Left lung (tissue), 10 donors: ENCODE results near the gene TP53I13. TPM values are rescaled to one million over a fixed set of nuclear protein-coding genes. Genes with fewer than 3 reads are reported as not detected.

ENCODE experiments used
- ATAC-seq: fragments of 200-7000 bp; cut with Tn5 transposase; one replicate; pipeline ENCODE4 v1.9.1; 2020; ENCODE audit warnings: moderate library complexity
- DNase-seq, 4 donors: peaks; one replicate each; pipeline ENCODE4 v3.0.0-alpha.2; 2013 to 2020
- H3K27ac ChIP-seq, 2 donors: fragments of 200-600 bp; sonication (generic) in 1 of 2; one replicate each; pipeline versions ENCODE4 v1.5.0 to v1.8.0; 2020 to 2021
- H3K27me3 ChIP-seq, 2 donors: fragments of 200-600 bp; sonication (generic) in 1 of 2; one replicate each; pipeline versions ENCODE4 v1.5.0 to v1.8.0; 2020 to 2021
- H3K36me3 ChIP-seq, 2 donors: fragments of 200-600 bp; sonication (generic) in 1 of 2; one replicate each; pipeline versions ENCODE4 v1.5.0 to v1.8.0; 2020 to 2021
- H3K4me1 ChIP-seq, 2 donors: fragments of 200-600 bp; one replicate each; pipeline ENCODE4 v1.8.0; 2021
- H3K4me3 ChIP-seq, 2 donors: fragments of 200-600 bp; sonication (generic) in 1 of 2; one replicate each; pipeline versions ENCODE4 v1.5.0 to v1.8.0; 2020 to 2021; ENCODE audit warnings: mild to moderate bottlenecking in 1 of 2
- H3K9me3 ChIP-seq, 2 donors: fragments of 200-600 bp; sonication (generic) in 1 of 2; one replicate each; pipeline versions ENCODE4 v1.5.0 to v1.8.0; 2020 to 2021
- intact Hi-C, 2 donors: fragments of 100-400 bp; cut with DNase I; formaldehyde crosslinking; loops; one replicate each; pipeline versions ENCODE4 v1.11.2 to v1.14.2; 2022
- polyA plus RNA-seq, 6 donors: library from polyadenylated mRNA; unstranded; fragments of 120-200 nt; gene quantifications; one replicate each; pipeline ENCODE4 v1.2.1, GENCODE V29; 2013; ENCODE audit not compliant: insufficient read length in 6 of 6
- total RNA-seq, 2 donors: library from RNA; stranded (reverse); fragmentation: NEBNext Ultra II Directional; extraction: Animal tissue kit (Norgen Biotek cat#: 25700); gene quantifications; one replicate each; pipeline ENCODE4 v1.2.1, GENCODE V29; 2021
- TF ChIP-seq, protein P1 (sequence below), 2 donors: fragments of 200-600 bp; sonication (generic) in 1 of 2; IDR thresholded peaks; one replicate each; pipeline versions ENCODE4 v1.5.0 to v1.8.0; 2021; ENCODE audit warnings: antibody characterized with exemption in 2 of 2
- donor health status: DM: no; HTN: yes; CAD: no.
- donor health status: DM: no; HTN: no; CAD: no.

Gene TP53I13
- total and polyA plus RNA-seq, 8 donors = 24.8 to 58.5 (median 32.5) TPM

DNA sequence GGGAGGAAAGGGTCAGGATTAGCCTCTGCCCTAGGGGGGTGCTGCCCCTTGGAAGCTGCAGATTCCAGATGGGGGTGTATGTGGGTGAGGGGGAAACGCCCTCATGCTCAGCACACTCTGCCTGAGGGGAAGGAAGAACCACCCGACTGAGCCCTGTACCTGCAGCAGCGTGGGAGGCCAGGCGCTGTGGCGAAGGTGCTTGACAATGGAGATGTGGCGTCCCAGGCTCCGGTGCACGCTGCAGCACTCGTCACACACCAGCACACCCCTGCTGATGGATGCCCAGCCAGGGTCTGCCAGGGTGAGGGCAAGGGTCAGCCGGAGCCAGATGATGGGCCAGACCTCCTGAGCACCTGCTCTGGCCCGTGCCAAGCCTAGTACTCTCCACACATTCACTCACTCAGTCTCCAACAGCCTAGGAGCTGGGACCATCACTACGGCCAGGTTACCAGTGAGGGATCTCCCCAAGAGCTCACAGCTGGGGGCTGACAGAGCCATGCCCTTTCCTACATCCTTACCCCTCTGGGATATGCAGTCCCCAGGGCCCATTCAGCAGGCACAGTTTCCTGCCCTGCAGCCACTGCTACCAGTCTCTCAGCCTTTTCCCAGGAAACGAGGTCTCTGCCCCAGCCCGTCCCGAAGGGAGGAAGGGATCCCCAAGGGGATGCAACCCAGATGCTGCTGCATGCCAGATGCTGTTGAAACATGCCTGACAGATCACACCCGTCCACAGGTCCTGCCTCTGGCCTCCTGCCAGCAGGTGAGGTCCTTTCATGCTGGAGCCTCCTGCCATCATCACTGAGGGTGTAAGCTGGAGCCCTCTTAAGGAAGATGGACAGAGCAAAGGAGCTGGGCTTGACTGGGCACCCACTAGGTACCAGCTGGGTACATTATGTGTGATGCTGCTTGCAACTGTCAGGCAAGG is 15.1 kb downstream of the TP53I13 start:
- no peak overlapping the region for H3K4me3 ChIP-seq
- peak in 1 of 4 donors; percentile 62 for DNase-seq
- intact Hi-C loops = no loop called here
- H3K9me3 ChIP-seq = no peaks in the 10 kb centered on the region
- no peaks in the 10 kb centered on the region for H3K27me3 ChIP-seq
- peaks cover 0 to 38% of the 10 kb centered on the region in 2 donors for H3K36me3 ChIP-seq
- peak overlapping the region in 1 of 2 donors; percentile 68 for H3K27ac ChIP-seq
- H3K4me1 ChIP-seq = peaks cover 15 to 63% of the 10 kb centered on the region in 2 donors
- ATAC-seq = no peak
- TF ChIP-seq, protein P1, sequence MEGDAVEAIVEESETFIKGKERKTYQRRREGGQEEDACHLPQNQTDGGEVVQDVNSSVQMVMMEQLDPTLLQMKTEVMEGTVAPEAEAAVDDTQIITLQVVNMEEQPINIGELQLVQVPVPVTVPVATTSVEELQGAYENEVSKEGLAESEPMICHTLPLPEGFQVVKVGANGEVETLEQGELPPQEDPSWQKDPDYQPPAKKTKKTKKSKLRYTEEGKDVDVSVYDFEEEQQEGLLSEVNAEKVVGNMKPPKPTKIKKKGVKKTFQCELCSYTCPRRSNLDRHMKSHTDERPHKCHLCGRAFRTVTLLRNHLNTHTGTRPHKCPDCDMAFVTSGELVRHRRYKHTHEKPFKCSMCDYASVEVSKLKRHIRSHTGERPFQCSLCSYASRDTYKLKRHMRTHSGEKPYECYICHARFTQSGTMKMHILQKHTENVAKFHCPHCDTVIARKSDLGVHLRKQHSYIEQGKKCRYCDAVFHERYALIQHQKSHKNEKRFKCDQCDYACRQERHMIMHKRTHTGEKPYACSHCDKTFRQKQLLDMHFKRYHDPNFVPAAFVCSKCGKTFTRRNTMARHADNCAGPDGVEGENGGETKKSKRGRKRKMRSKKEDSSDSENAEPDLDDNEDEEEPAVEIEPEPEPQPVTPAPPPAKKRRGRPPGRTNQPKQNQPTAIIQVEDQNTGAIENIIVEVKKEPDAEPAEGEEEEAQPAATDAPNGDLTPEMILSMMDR (IDR thresholded peaks at IDR 0.05) = no peak

DNA sequence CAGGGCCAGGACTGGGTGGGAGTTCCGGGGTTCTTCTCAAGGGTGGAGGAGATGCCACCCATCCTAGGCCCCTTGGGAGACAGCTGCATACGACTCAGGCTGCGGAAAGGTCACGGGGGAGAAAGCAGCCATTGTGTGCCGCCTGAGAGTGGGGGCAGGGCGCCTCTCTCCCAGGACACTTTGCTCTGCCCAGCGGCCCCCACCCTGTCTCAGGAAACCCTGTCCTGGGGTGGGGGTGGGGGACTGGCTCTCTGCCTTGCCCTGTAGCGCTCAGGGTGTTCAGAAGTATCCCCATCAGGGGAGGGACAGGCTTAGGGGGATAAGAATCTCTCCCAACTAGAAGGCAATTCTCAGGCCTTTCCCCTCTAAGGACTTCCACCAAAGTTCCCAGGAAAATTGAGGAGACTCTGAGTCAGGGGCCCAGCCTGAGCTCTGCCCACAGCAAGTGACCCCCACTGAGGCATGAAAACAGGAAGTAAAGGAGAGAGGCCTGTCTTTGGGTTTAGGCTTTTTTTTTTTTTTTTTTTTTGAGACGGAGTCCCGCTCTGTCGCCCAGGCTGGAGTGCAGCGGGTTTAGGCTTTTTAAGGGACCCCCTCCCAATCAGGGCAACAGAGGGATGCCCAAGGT is 16.1 kb downstream of the TP53I13 start:
- peak overlapping the region; percentile 68 to 75 for H3K27ac ChIP-seq
- H3K4me3 ChIP-seq = peak overlapping the region in 1 of 2 donors; percentile 77
- no peaks in the 10 kb centered on the region for H3K9me3 ChIP-seq
- DNase-seq (peak in 1 of 4 donors; percentile 56), ATAC-seq (no peak)
- no peaks in the 10 kb centered on the region for H3K27me3 ChIP-seq
- H3K4me1 ChIP-seq = peaks cover 15 to 66% of the 10 kb centered on the region in 2 donors
- TF ChIP-seq, protein P1 (IDR thresholded peaks at IDR 0.05) = no peak
- peaks cover 0 to 28% of the 10 kb centered on the region in 2 donors for H3K36me3 ChIP-seq
- intact Hi-C loops = no loop called here

DNA sequence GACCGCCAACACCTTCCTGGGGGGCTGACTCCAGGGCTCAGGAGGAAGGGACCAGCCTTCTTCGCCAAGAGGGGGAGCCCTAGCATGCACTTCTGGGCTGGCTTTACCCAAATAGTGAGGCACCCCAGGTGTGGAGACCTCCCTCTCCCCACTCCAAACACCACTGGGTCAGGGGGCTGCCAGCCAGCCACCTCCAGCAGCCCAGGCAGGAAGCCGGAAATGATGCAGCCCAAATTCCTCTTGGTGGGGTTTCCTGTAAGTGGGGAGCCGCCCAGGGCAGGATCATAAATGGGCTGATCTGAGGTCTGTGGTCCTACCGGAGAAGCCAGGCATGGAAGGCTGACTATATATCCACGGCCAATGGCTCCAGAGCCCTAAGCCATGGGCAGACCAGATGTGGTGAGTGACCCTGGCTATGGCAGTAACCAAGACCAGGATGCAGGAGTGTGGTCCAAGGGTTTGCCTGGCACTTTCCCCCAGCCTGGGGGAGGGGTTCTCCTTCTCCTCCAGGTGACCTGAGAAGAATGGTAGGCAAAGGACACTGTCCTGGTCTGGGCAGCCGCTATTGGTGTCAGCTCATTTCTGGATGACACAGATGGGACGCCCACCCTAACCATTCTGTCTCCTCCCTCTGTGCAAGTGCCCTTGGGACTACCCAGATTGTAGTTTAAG is 16.7 kb downstream of the TP53I13 start:
- H3K4me3 ChIP-seq = peak overlapping the region; percentile 5 to 77
- TF ChIP-seq, protein P1 (IDR thresholded peaks at IDR 0.05) = no peak
- ATAC-seq (no peak), DNase-seq (peak in 1 of 4 donors; percentile 50)
- H3K27ac ChIP-seq = peak overlapping the region; percentile 68 to 75
- peaks cover 0 to 24% of the 10 kb centered on the region in 2 donors for H3K36me3 ChIP-seq
- H3K4me1 ChIP-seq = peaks cover 20 to 70% of the 10 kb centered on the region in 2 donors
- no peaks in the 10 kb centered on the region for H3K9me3 ChIP-seq
- intact Hi-C loops = no loop called here
- H3K27me3 ChIP-seq = peaks cover 0 to under 1% of the 10 kb centered on the region in 2 donors

DNA sequence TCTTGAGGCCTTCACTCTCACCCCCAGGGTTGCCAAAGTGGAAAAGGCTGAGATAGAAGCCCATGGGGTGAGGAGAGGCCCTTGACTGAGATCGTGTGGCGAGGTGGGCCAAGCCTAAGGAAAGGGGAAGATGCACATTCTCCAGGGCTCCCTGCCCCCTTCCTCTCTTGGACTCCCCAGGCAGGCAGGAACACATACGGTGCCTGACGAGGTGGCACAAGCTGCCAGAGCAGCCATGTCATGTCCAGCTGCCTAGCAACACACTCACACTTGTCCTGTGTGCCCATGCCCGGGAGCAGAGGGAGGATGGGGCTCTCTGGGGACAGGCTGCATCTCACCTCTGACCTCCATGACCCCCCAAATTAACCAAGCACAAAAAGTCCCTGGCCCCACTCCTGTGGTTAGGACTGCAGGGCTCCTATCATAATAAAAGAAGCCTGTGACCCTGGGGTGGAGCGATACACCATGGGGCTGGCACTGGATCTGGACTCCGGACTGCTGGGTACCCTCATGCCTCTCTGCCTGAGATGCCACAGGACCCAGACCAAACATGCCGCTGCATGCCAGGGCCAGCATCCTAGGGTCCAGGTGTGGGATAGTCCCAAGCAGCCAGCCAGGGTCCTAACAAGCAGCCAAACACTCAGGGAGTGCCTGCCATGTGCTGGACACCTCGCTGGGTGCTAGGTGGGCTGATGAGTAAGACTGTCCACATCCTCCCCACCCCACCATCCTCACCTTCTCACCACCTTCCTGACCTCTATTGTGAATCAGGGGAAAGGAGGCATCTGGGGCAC is 18.4 kb downstream of the TP53I13 start:
- ATAC-seq (no peak), DNase-seq (no peak)
- H3K27me3 ChIP-seq = peaks cover 0 to 17% of the 10 kb centered on the region in 2 donors
- intact Hi-C loops = no loop called here
- peak overlapping the region in 1 of 2 donors; percentile 77 for H3K4me3 ChIP-seq
- TF ChIP-seq, protein P1 (IDR thresholded peaks at IDR 0.05) = no peak
- peaks cover 0 to 13% of the 10 kb centered on the region in 2 donors for H3K36me3 ChIP-seq
- H3K27ac ChIP-seq = peak overlapping the region in 1 of 2 donors; percentile 68
- no peaks in the 10 kb centered on the region for H3K9me3 ChIP-seq
- peaks cover 34 to 80% of the 10 kb centered on the region in 2 donors for H3K4me1 ChIP-seq
